HG03280 (cell line): ENCODE measurements around the gene ZNF609.
"Not testable (repeated sequence)": the region's sequence is repeated elsewhere in the genome, so short reads cannot be mapped to it uniquely, and the experiment has no call there.

Experiments
- ATAC-seq: cut with Tn5 transposase; IDR thresholded peaks from one replicate; pipeline ENCODE4 v1.9.1; 2021; ENCODE audit warnings: mild to moderate bottlenecking, moderate library complexity; ENCODE audit not compliant: unreplicated experiment

ZNF609 gene

GRCh38 chr15:64574301-64575017, 114.1 kb downstream of the ZNF609 start:
- ATAC-seq: no peak

GRCh38 chr15:64580696-64581407, 120.5 kb downstream of the ZNF609 start:
- ATAC-seq: no peak

- no peak for ATAC-seq
Measured at GRCh38 chr15:64581408-64581761, 121.0 kb downstream of the ZNF609 start.

- no peak for ATAC-seq
Measured at GRCh38 chr15:64582202-64582601, 121.8 kb downstream of the ZNF609 start.

- ATAC-seq: no peak
Measured at GRCh38 chr15:64583519-64583918, 123.1 kb downstream of the ZNF609 start.

GRCh38 chr15:64583983-64584382, 123.6 kb downstream of the ZNF609 start:
- ATAC-seq: no peak

- ATAC-seq: no peak
Measured at GRCh38 chr15:64586259-64586870, 126.0 kb downstream of the ZNF609 start.

GRCh38 chr15:64586984-64587383, 126.6 kb downstream of the ZNF609 start:
- ATAC-seq: no peak

- no peak for ATAC-seq
Measured at GRCh38 chr15:64589435-64590084, 129.2 kb downstream of the ZNF609 start.

GRCh38 chr15:64592845-64593244, 132.5 kb downstream of the ZNF609 start:
- ATAC-seq: not testable (repeated sequence)

GRCh38 chr15:64596701-64597476, 136.5 kb downstream of the ZNF609 start:
- ATAC-seq: no peak

- ATAC-seq: no peak
Measured at GRCh38 chr15:64597477-64597822, 137.1 kb downstream of the ZNF609 start.

GRCh38 chr15:64599226-64599625, 138.8 kb downstream of the ZNF609 start:
- no peak for ATAC-seq

GRCh38 chr15:64599716-64600115, 139.3 kb downstream of the ZNF609 start:
- no peak for ATAC-seq

GRCh38 chr15:64600794-64601193, 140.4 kb downstream of the ZNF609 start:
- ATAC-seq: no peak

GRCh38 chr15:64604319-64604718, 143.9 kb downstream of the ZNF609 start:
- no peak for ATAC-seq

- not testable (repeated sequence) for ATAC-seq
Measured at GRCh38 chr15:64607416-64607815, 147.0 kb downstream of the ZNF609 start.

GRCh38 chr15:64610257-64610919, 150.0 kb downstream of the ZNF609 start:
- no peak for ATAC-seq

GRCh38 chr15:64611085-64611725, 150.8 kb downstream of the ZNF609 start:
- ATAC-seq: no peak

GRCh38 chr15:64614519-64614918, 154.1 kb downstream of the ZNF609 start:
- no peak for ATAC-seq
